MCF 10A (cell line): ENCODE data around the gene ATRIP. TPM values are rescaled to one million over a fixed set of nuclear protein-coding genes. Genes with fewer than 3 reads are reported as not detected.
"Not testable (repeated sequence)": the region's sequence is repeated elsewhere in the genome, so short reads cannot be mapped to it uniquely, and the experiment has no call there.

ENCODE experiments used
- BruUV-seq: library from RNA; stranded (reverse); fragments of 400-500 nt; replicated peaks from 2 replicates; lab custom pipeline; 2021; lab: Mats Ljungman, UMichigan
- CTCF ChIA-PET: fragments of 300-600 bp; sonication (Branson Sonifier 250); formaldehyde crosslinking; extraction: SDS; loops from one replicate; lab custom pipeline; 2021; ENCODE audit warnings: antibody characterized with exemption, inconsistent platforms; lab: Yijun Ruan, JAX
- POLR2A ChIA-PET: fragments of 300-600, 350-650 bp; sonication (Branson Sonifier 250); formaldehyde crosslinking; extraction: SDS; loops from one replicate; lab custom pipeline; 2020; ENCODE audit warnings: antibody characterized with exemption, inconsistent platforms; lab: Yijun Ruan, JAX
- DNase-seq: peaks from one replicate; pipeline ENCODE4 v3.0.0-alpha.2; 2018; ENCODE audit not compliant: unreplicated experiment
- H3K27ac Mint-ChIP-seq: one replicate; pipeline ENCODE4 v1.8.0; 2022; ENCODE audit warnings: mild to moderate bottlenecking, low read depth, mixed read lengths; ENCODE audit not compliant: unreplicated experiment
- H3K27me3 Mint-ChIP-seq: one replicate; pipeline ENCODE4 v1.8.0; 2022; ENCODE audit warnings: mixed read lengths; ENCODE audit not compliant: insufficient read depth, unreplicated experiment
- H3K36me3 Mint-ChIP-seq: one replicate; pipeline ENCODE4 v1.8.0; 2022; ENCODE audit warnings: mild to moderate bottlenecking, moderate library complexity, mixed read lengths; ENCODE audit not compliant: insufficient read depth, unreplicated experiment
- H3K4me1 Mint-ChIP-seq: one replicate; pipeline ENCODE4 v1.8.0; 2022; ENCODE audit warnings: mixed read lengths; ENCODE audit not compliant: insufficient read depth, unreplicated experiment
- H3K4me3 Mint-ChIP-seq: one replicate; pipeline ENCODE4 v1.8.0; 2022; ENCODE audit warnings: mild to moderate bottlenecking, moderate library complexity, mixed read lengths; ENCODE audit not compliant: unreplicated experiment
- H3K9me3 Mint-ChIP-seq: one replicate; pipeline ENCODE4 v1.8.0; 2022; ENCODE audit warnings: mixed read lengths; ENCODE audit not compliant: unreplicated experiment
- intact Hi-C: fragments of 100-400 bp; cut with micrococcal nuclease; formaldehyde crosslinking; loops from 2 replicates; pipeline ENCODE4 v1.14.1; 2022
- total RNA-seq: library from RNA; stranded (reverse); gene quantifications from 2 replicates; pipeline ENCODE4 v1.2.3, GENCODE V29; 2022
- TF ChIP-seq, protein P1 (sequence below): fragments of 200-600 bp; IDR thresholded peaks from one replicate; pipeline ENCODE4 v1.8.0; 2022; ENCODE audit warnings: antibody characterized with exemption, mild to moderate bottlenecking; ENCODE audit not compliant: unreplicated experiment

Gene ATRIP
- total RNA-seq, 1 experiment from 2014 or later, result 8.6 TPM

DNA sequence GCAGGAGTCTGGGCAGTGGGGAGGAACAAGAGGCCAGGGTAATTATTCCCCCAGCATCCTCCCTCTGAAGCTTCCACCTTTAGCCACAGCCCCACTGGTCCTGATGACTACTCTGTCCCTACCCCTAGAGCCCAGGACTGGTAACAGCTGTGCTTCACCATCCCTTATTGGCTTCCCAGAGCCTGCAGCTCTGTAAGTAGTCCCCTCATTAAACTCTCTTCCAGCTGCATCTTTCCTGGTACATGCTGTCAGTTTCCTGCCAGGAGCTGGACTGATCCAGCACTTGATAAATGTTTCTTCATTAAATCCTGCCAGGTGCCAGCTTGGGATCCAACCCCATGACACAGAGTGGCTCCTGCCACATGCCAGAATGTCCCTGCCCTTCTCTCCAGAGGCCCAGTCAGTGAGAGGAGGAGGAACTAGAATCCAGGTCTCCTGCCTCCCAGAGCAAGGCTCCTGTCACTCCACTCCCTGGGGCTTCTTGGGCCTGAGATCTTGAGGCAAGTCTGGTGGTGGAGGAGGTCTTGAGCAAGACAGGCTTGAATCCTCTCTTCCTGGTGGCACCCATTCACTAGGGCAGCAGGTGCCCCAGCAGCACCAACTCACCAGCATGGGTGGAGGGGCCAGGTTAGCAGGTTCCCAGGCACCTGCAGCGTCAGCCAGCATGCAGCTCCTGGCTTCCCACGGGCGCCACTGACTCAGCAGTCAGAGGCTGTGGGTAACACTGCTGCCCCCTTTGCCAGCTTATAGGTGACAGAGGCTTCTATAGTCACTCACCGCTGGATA is 47.0 kb upstream of the ATRIP start:
- peaks cover 34% of the 10 kb centered on the region for H3K4me1 Mint-ChIP-seq
- no TSS peak for BruUV-seq
- no peaks in the 10 kb centered on the region for H3K9me3 Mint-ChIP-seq
- H3K4me3 Mint-ChIP-seq, result no peak overlapping the region
- intact Hi-C loops, result loop anchor here (2.0 kb wide), 1 partner anchor 127 kb away; no protein-coding TSS in a partner anchor
- H3K27ac Mint-ChIP-seq, result no peak overlapping the region
- ChIA-PET POLR2A (interaction anchor here (0.6 to 22.1 kb wide), 15 partner anchors 9 to 264 kb away, joined by 3 to 749 read pairs (median 10); partner anchors contain the start of genes ATRIP, CCDC51, NME6 and PLXNB1), CTCF (interaction anchor here (0.6 to 22.6 kb wide), 13 partner anchors 10 to 989 kb away, joined by 3 to 647 read pairs (median 18); partner anchors contain the start of genes CCDC51, NME6, PLXNB1 and TMA7)
- peaks cover 73% of the 10 kb centered on the region for H3K36me3 Mint-ChIP-seq
- TF ChIP-seq, protein P1, sequence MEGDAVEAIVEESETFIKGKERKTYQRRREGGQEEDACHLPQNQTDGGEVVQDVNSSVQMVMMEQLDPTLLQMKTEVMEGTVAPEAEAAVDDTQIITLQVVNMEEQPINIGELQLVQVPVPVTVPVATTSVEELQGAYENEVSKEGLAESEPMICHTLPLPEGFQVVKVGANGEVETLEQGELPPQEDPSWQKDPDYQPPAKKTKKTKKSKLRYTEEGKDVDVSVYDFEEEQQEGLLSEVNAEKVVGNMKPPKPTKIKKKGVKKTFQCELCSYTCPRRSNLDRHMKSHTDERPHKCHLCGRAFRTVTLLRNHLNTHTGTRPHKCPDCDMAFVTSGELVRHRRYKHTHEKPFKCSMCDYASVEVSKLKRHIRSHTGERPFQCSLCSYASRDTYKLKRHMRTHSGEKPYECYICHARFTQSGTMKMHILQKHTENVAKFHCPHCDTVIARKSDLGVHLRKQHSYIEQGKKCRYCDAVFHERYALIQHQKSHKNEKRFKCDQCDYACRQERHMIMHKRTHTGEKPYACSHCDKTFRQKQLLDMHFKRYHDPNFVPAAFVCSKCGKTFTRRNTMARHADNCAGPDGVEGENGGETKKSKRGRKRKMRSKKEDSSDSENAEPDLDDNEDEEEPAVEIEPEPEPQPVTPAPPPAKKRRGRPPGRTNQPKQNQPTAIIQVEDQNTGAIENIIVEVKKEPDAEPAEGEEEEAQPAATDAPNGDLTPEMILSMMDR, result no peak
- H3K27me3 Mint-ChIP-seq, result no peaks in the 10 kb centered on the region
- DNase-seq, result no peak

DNA sequence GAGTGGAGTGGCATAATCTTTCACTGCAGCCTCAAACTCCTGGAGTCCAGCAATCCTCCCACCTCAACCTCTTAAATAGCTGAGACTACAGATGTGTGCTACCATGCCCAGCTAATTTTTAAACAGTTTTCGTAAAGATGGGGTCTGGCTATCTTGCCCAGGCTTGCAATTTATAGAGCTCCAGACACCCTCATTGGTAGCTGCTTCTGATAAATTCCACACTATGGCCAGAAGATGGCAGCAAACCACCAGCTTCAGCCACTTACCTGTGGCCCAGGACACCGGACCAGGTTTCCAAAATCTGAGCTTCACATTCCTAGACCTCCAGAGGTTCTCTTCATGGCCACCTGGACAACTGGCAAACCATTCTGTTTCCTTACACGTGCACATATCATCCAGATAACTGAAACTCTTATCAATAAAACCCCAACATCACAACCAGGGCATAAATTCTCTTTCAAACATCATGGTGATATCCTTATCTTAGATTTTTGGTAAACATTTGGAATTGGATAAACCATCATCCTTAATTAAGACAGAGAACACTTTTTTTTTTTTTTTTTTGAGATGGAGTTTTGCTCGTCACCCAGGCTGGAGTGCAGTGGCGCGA is 45.6 kb upstream of the ATRIP start:
- BruUV-seq, result no TSS peak
- TF ChIP-seq, protein P1, result peak; percentile 96
- peak; percentile 90 for DNase-seq
- Mint-ChIP-seq H3K27me3 (no peaks in the 10 kb centered on the region), H3K27ac (peak overlapping the region; percentile 95), H3K4me1 (peaks cover 34% of the 10 kb centered on the region), H3K9me3 (no peaks in the 10 kb centered on the region), H3K4me3 (peak overlapping the region; percentile 46), H3K36me3 (peaks cover 81% of the 10 kb centered on the region)
- intact Hi-C loops, result loop anchor here (1.0 to 2.0 kb wide), 2 partner anchors 35 to 128 kb away; no protein-coding TSS in a partner anchor
- CTCF ChIA-PET, result interaction anchor here (0.5 to 22.6 kb wide), 38 partner anchors 10 to 898 kb away, joined by 3 to 647 read pairs (median 5); partner anchors contain the start of genes CCDC51, NME6, PLXNB1 and TMA7
- POLR2A ChIA-PET, result interaction anchor here (0.5 to 22.1 kb wide), 20 partner anchors 8 to 958 kb away, joined by 3 to 749 read pairs (median 8); partner anchors contain the start of genes ATRIP, CCDC51, CDC25A and CELSR3

DNA sequence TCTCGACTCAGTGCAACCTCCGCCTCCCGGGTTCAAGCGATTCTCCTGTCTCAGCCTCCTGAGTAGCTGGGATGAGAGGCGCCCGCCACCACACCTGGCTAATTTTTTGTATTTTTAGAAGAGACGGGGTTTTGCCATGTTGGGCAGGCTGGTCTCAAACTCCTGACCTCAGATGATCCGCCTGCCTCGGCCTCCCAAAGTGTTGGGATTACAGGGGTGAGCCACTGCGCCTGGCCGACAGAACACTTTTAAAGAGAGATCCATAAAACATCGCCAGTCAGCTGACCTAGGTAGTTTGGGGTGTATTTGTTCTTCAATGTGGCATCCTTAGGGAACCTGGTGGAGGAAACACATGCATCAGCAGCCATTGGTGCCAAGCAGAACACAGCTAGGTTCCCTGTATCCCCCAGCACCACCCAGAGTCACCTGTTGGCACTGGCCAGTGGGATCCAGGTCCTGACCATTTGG is 45.1 kb upstream of the ATRIP start:
- Mint-ChIP-seq H3K4me3 (peak overlapping the region; percentile 46), H3K27ac (peak overlapping the region; percentile 95), H3K4me1 (peaks cover 34% of the 10 kb centered on the region), H3K36me3 (peaks cover 83% of the 10 kb centered on the region)
- H3K27me3 Mint-ChIP-seq, H3K9me3 Mint-ChIP-seq, BruUV-seq, DNase-seq: not testable (repeated sequence)
- ChIA-PET POLR2A (interaction anchor here (0.5 to 22.1 kb wide), 18 partner anchors 7 to 263 kb away, joined by 3 to 749 read pairs (median 8); partner anchors contain the start of genes ATRIP, CCDC51, CDC25A and CELSR3), CTCF (interaction anchor here (0.6 to 22.6 kb wide), 26 partner anchors 9 to 211 kb away, joined by 3 to 647 read pairs (median 6); partner anchors contain the start of genes CCDC51, PLXNB1 and TMA7)
- intact Hi-C loops, result loop anchor here (1.0 to 2.0 kb wide), 2 partner anchors 35 to 129 kb away; no protein-coding TSS in a partner anchor

DNA sequence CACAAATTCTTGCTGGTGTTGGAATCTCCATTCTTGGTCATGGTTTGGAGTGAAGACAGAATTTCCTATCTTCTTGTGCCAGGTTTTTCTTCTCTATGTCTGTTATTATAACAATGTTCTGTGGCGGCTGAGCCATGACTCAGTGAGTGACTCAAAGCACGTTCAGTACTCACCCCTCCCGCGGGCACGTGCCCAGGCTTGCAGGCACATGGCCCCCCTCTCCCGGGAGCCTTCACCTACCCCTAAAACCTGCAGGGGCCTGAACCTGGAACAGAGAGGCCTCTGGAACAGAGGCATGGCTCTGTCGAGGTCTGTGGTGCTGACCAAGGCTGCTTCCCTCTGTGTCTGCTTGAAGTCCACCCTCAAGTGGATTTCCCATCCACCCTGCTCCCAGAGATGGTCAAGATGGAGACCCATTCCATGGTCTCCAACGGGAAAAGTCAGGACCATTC is 44.2 kb upstream of the ATRIP start:
- peaks cover 41% of the 10 kb centered on the region for H3K4me1 Mint-ChIP-seq
- ChIA-PET CTCF (interaction anchor here (0.5 to 22.6 kb wide), 6 partner anchors 16 to 193 kb away, joined by 3 to 647 read pairs (median 18); partner anchors contain the start of genes CCDC51, PLXNB1 and TMA7), POLR2A (interaction anchor here (0.6 to 22.1 kb wide), 7 partner anchors 12 to 665 kb away, joined by 3 to 749 read pairs (median 6); partner anchors contain the start of genes CCDC51, PLXNB1 and TMA7)
- H3K36me3 Mint-ChIP-seq, result peaks cover 84% of the 10 kb centered on the region
- peak overlapping the region; percentile 95 for H3K27ac Mint-ChIP-seq
- TF ChIP-seq, protein P1, result no peak
- peak; percentile 95 for DNase-seq
- peak overlapping the region; percentile 50 for H3K4me3 Mint-ChIP-seq
- intact Hi-C loops, result no loop called here
- no peaks in the 10 kb centered on the region for H3K27me3 Mint-ChIP-seq
- no peaks in the 10 kb centered on the region for H3K9me3 Mint-ChIP-seq
- BruUV-seq, result no TSS peak
